IPS-18a (cell line): ENCODE data around the gene SF3A1.

Source experiments
- H3K27ac ChIP-seq: one replicate; pipeline ENCODE4 v1.5.1; 2013; ENCODE audit warnings: low read length
- H3K27me3 ChIP-seq: one replicate; pipeline ENCODE4 v1.6.1; 2013; ENCODE audit warnings: mild to moderate bottlenecking, low read length; ENCODE audit not compliant: control insufficient read depth, insufficient read depth
- H3K36me3 ChIP-seq: one replicate; pipeline ENCODE4 v1.6.1; 2013; ENCODE audit warnings: low read depth, low read length; ENCODE audit not compliant: control insufficient read depth
- H3K4me1 ChIP-seq: one replicate; pipeline ENCODE4 v1.6.1; 2013; ENCODE audit warnings: low read depth, low read length; ENCODE audit not compliant: control insufficient read depth
- H3K4me3 ChIP-seq: one replicate; pipeline ENCODE4 v1.5.1; 2013; ENCODE audit warnings: low read length
- H3K9ac ChIP-seq: one replicate; pipeline ENCODE4 v1.6.1; 2013; ENCODE audit warnings: mild to moderate bottlenecking, low read length, moderate library complexity
- H3K9me3 ChIP-seq: one replicate; pipeline ENCODE4 v1.6.1; 2013; ENCODE audit warnings: low read depth, low read length; ENCODE audit not compliant: control insufficient read depth

Gene SF3A1

GRCh38 chr22:30286813-30287647 lies 69.7 kb downstream of the SF3A1 start:
- H3K9ac ChIP-seq, result no peak overlapping the region
- H3K4me1 ChIP-seq, result peaks cover 5% of the 10 kb centered on the region
- no peaks in the 10 kb centered on the region for H3K36me3 ChIP-seq
- H3K27ac ChIP-seq, result no peak overlapping the region
- H3K27me3 ChIP-seq, result peaks cover 7% of the 10 kb centered on the region
- no peaks in the 10 kb centered on the region for H3K9me3 ChIP-seq
- no peak overlapping the region for H3K4me3 ChIP-seq

- no peak overlapping the region for H3K27ac ChIP-seq
- H3K4me3 ChIP-seq, result no peak overlapping the region
- peaks cover 7% of the 10 kb centered on the region for H3K27me3 ChIP-seq
- no peak overlapping the region for H3K9ac ChIP-seq
- H3K36me3 ChIP-seq, result no peaks in the 10 kb centered on the region
- H3K4me1 ChIP-seq, result peaks cover 5% of the 10 kb centered on the region
- H3K9me3 ChIP-seq, result no peaks in the 10 kb centered on the region
Observed at GRCh38 chr22:30286331-30286730, 70.4 kb downstream of the SF3A1 start.

GRCh38 chr22:30285846-30286200 lies 70.9 kb downstream of the SF3A1 start:
- Histone ChIP-seq H3K9ac (no peak overlapping the region), H3K4me1 (peaks cover 5% of the 10 kb centered on the region), H3K27ac (no peak overlapping the region), H3K36me3 (no peaks in the 10 kb centered on the region), H3K4me3 (no peak overlapping the region), H3K27me3 (peaks cover 7% of the 10 kb centered on the region), H3K9me3 (no peaks in the 10 kb centered on the region)

- Histone ChIP-seq H3K9ac (no peak overlapping the region), H3K27ac (no peak overlapping the region), H3K4me1 (peaks cover 5% of the 10 kb centered on the region), H3K4me3 (no peak overlapping the region), H3K9me3 (no peaks in the 10 kb centered on the region), H3K27me3 (peaks cover 7% of the 10 kb centered on the region), H3K36me3 (no peaks in the 10 kb centered on the region)
Observed at GRCh38 chr22:30285176-30285845, 71.4 kb downstream of the SF3A1 start.

GRCh38 chr22:30284666-30285065 lies 72.0 kb downstream of the SF3A1 start:
- Histone ChIP-seq H3K36me3 (no peaks in the 10 kb centered on the region), H3K27ac (no peak overlapping the region), H3K9me3 (no peaks in the 10 kb centered on the region), H3K4me1 (peaks cover 5% of the 10 kb centered on the region), H3K4me3 (no peak overlapping the region), H3K27me3 (peaks cover 7% of the 10 kb centered on the region), H3K9ac (no peak overlapping the region)

GRCh38 chr22:30284172-30284571 lies 72.5 kb downstream of the SF3A1 start:
- no peak overlapping the region for H3K4me3 ChIP-seq
- H3K27me3 ChIP-seq, result peaks cover 7% of the 10 kb centered on the region
- no peak overlapping the region for H3K9ac ChIP-seq
- H3K27ac ChIP-seq, result no peak overlapping the region
- H3K4me1 ChIP-seq, result peaks cover 5% of the 10 kb centered on the region
- H3K9me3 ChIP-seq, result no peaks in the 10 kb centered on the region
- H3K36me3 ChIP-seq, result no peaks in the 10 kb centered on the region

GRCh38 chr22:30283342-30283741 lies 73.4 kb downstream of the SF3A1 start:
- Histone ChIP-seq H3K4me3 (no peak overlapping the region), H3K9me3 (no peaks in the 10 kb centered on the region), H3K27me3 (peaks cover 1% of the 10 kb centered on the region), H3K36me3 (no peaks in the 10 kb centered on the region), H3K27ac (no peak overlapping the region), H3K4me1 (peaks cover 2% of the 10 kb centered on the region), H3K9ac (no peak overlapping the region)

GRCh38 chr22:30282616-30283046 lies 74.1 kb downstream of the SF3A1 start:
- Histone ChIP-seq H3K4me3 (no peak overlapping the region), H3K27ac (no peak overlapping the region), H3K9ac (no peak overlapping the region), H3K4me1 (no peaks in the 10 kb centered on the region), H3K36me3 (no peaks in the 10 kb centered on the region), H3K27me3 (no peaks in the 10 kb centered on the region), H3K9me3 (no peaks in the 10 kb centered on the region)
